Activated gamma-delta T cell (primary cell): Measurements from ENCODE around the gene RASIP1.

Experiments used
- DNase-seq: peaks from one replicate; lab custom pipeline; 2025; lab: John Stamatoyannopoulos, UW

Gene RASIP1

GRCh38 chr19:48674921-48675824 lies 65.2 kb downstream of the RASIP1 start:
- DNase-seq, result no peak

- DNase-seq, result no peak
Observed at GRCh38 chr19:48674216-48674809, 66.1 kb downstream of the RASIP1 start.

- no peak for DNase-seq
Observed at GRCh38 chr19:48673436-48674100, 66.8 kb downstream of the RASIP1 start.

- DNase-seq, result no peak
Observed at GRCh38 chr19:48672994-48673393, 67.4 kb downstream of the RASIP1 start, which contains the start of gene NTN5. NTN5 (minus strand) TSS chr19:48673017; CDS start chr19:48670986, 2,031 bp downstream.

GRCh38 chr19:48671446-48671995 lies 68.9 kb downstream of the RASIP1 start:
- no peak for DNase-seq

- no peak for DNase-seq
Observed at GRCh38 chr19:48670699-48671445, 69.5 kb downstream of the RASIP1 start.
